HepG2 (cell line): Measurements from ENCODE around the gene KCTD6. TPM values are rescaled to one million over a fixed set of nuclear protein-coding genes. Genes with fewer than 3 reads are reported as not detected.

Experiments used
- CCAR2 ChIP-seq: fragments of 200-400 bp; formaldehyde crosslinking; optimal IDR thresholded peaks from 2 replicates; pipeline ENCODE3; 2018; ENCODE audit warnings: low read depth, mild to moderate bottlenecking, low read length, moderate library complexity
- JUND ChIP-seq: sonication (generic); formaldehyde crosslinking; IDR thresholded peaks from 2 replicates; pipeline ENCODE4 v1.8.0; 2022; ENCODE audit warnings: mild to moderate bottlenecking, missing genetic modification reagents
- NFYC ChIP-seq: IDR thresholded peaks from 2 replicates; pipeline ENCODE4 v1.6.1; 2016; ENCODE audit warnings: missing genetic modification reagents, missing compliant biosample characterization
- SMAD3 ChIP-seq: sonication (generic); formaldehyde crosslinking; IDR thresholded peaks from 2 replicates; pipeline ENCODE4 v1.4.0; 2020; ENCODE audit warnings: missing genetic modification reagents
- SSRP1 ChIP-seq: IDR thresholded peaks from 2 replicates; pipeline ENCODE4 v1.6.1; 2016; ENCODE audit warnings: control low read depth
- TEAD3 ChIP-seq: optimal IDR thresholded peaks from 2 replicates; pipeline ENCODE3; 2016; ENCODE audit warnings: borderline replicate concordance
- ZBTB2 ChIP-seq: sonication (generic); formaldehyde crosslinking; IDR thresholded peaks from 2 replicates; pipeline ENCODE4 v1.8.0; 2022; ENCODE audit warnings: low read depth, missing genetic modification reagents
- ZBTB40 ChIP-seq, 2 experiments: fragments of 450-650 bp in 1 of 2; sonication (generic) in 1 of 2; formaldehyde crosslinking in 1 of 2; IDR thresholded peaks; 2 replicates each; pipeline versions ENCODE4 v1.6.1 to v1.8.0; 2016 to 2022; ENCODE audit warnings: antibody characterized with exemption in 1 of 2, mild to moderate bottlenecking in 1 of 2, missing genetic modification reagents in 1 of 2
- ZC3H4 ChIP-seq: sonication (generic); formaldehyde crosslinking; IDR thresholded peaks from 2 replicates; pipeline ENCODE4 v1.4.0; 2020; ENCODE audit warnings: missing genetic modification reagents, borderline replicate concordance
- ZNF124 ChIP-seq: sonication (generic); formaldehyde crosslinking; IDR thresholded peaks from 2 replicates; pipeline ENCODE4 v1.4.0; 2020; ENCODE audit warnings: missing genetic modification reagents
- ZNF180 ChIP-seq: sonication (generic); formaldehyde crosslinking; IDR thresholded peaks from 2 replicates; pipeline ENCODE4 v1.4.0; 2020; ENCODE audit warnings: low read depth, missing genetic modification reagents, borderline replicate concordance
- ZNF331 ChIP-seq: sonication (generic); formaldehyde crosslinking; IDR thresholded peaks from 2 replicates; pipeline ENCODE4 v1.4.0; 2020; ENCODE audit warnings: missing genetic modification reagents
- ZNF639 ChIP-seq: conservative IDR thresholded peaks from 2 replicates; pipeline ENCODE4 v1.6.1; 2018; ENCODE audit warnings: missing genetic modification reagents
- ZNF788 ChIP-seq: sonication (generic); formaldehyde crosslinking; IDR thresholded peaks from 2 replicates; pipeline ENCODE4 v1.5.0; 2020; ENCODE audit warnings: mild to moderate bottlenecking, missing genetic modification reagents, borderline replicate concordance
- polyA plus RNA-seq, 8 experiments: library from polyadenylated mRNA; depleted of rRNA in 3 of 8; stranded (reverse) in 7 of 8; unstranded in 1 of 8; fragments of >200 nt; fragmentation: Illumina TruSeq in 4 of 8; extraction: Trizol in 4 of 8; gene quantifications; 2 replicates each; pipeline versions ENCODE4 v1.2.1 to v1.2.3, GENCODE V29; 2011 to 2016; ENCODE audit warnings: low read depth in 4 of 8, missing spikeins in 1 of 8, mixed read lengths in 1 of 8; ENCODE audit not compliant: insufficient read depth in 1 of 8
- total RNA-seq, 5 experiments: library from RNA; depleted of rRNA; stranded (reverse); fragments of >200 nt; fragmentation: Illumina TruSeq; extraction: Trizol; gene quantifications; 2 replicates each; pipeline ENCODE4 v1.2.3, GENCODE V29; 2016; ENCODE audit warnings: low read depth in 1 of 5

Gene KCTD6
- total and polyA plus RNA-seq, 2 of the 13 experiments (the other 11 are each of a cell fraction or from before 2014, with no cell fraction given), result 13.4 to 14.2 TPM

- TF ChIP-seq ZBTB40 (IDR thresholded peaks at IDR 0.05) (no peak), ZBTB40 (CRISPR knock-in tag; IDR thresholded peaks at IDR 0.05) (0 out of 2 replicates have a peak, but pooled peaks have one; percentile 24), ZNF639 (CRISPR knock-in tag) (0 out of 2 replicates have a peak, but pooled peaks have one; percentile 58), ZNF331 (CRISPR knock-in tag) (peak; percentile 71; the same call in 1 of the 2 replicates), ZBTB2 (CRISPR knock-in tag) (no peak), CCAR2 (no peak), JUND (no peak), SMAD3 (CRISPR knock-in tag) (no peak), ZNF124 (no peak), ZC3H4 (no peak), ZNF788 (CRISPR knock-in tag) (peak; percentile 77; the same call in 1 of the 2 replicates), TEAD3 (peak; percentile 75), NFYC (CRISPR knock-in tag) (peak; percentile 43), SSRP1 (CRISPR knock-in tag) (no peak), ZNF180 (CRISPR knock-in tag) (no peak)
Measured at GRCh38 chr3:58520403-58521335, 28.8 kb downstream of the KCTD6 start (continued).
